HEK293 (cell line): Measurements from ENCODE around the gene RFC1.

ENCODE experiments used
- ATF2 ChIP-seq: fragments of 450-650 bp; formaldehyde crosslinking; IDR thresholded peaks from 2 replicates; pipeline ENCODE4 v1.5.1; 2016; ENCODE audit warnings: missing biosample characterization, missing genetic modification characterization, low read depth
- ZSCAN18 ChIP-seq: fragments of 450-650 bp; formaldehyde crosslinking; IDR thresholded peaks from 2 replicates; pipeline ENCODE4 v1.5.1; 2016; ENCODE audit warnings: missing biosample characterization, missing genetic modification characterization

GRCh38 chr4:39312816-39313215 is 53.3 kb downstream of the RFC1 start:
- TF ChIP-seq ZSCAN18 (tag by site-specific recombination) (no peak), ATF2 (tag by site-specific recombination) (no peak)
